Kasumi-1 (cell line): Measurements from ENCODE around the gene PARD3B.

ENCODE experiments used
- DNase-seq, 2 experiments: peaks; one replicate each; lab custom pipeline; 2025; lab: John Stamatoyannopoulos, UW

Gene PARD3B

DNA sequence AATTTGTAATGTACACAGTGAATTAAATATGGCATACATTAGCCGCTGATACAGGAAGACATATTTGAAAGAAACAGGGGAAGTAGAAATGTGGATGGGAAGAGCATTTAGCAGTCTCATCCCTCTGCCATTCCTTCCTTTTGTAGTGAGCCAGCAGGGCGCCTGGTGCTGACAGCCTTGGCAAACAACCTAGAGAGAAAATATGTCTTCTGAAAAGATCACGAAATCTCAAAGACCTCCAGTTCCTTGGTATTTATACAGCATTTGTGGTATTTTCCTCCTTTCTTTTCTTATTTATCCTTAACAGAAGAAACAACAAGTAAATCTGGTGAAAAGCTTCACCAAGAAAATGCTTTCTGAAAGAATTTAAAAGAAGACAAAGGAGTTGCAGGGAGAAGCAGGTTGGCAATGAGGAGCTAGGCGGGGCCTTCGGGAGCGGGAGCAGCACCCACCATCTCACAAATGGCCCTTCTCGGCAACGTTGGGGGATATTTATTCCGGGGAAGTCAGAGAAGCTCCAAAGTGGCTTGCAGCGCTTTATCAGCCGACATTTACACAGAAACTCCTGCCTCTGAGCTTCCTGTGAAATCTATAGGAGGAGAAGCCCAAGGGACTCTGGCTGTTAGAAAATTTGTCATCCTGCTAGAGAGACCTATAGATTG lies 731.0 kb downstream of the PARD3B start:
- no peak for DNase-seq

DNA sequence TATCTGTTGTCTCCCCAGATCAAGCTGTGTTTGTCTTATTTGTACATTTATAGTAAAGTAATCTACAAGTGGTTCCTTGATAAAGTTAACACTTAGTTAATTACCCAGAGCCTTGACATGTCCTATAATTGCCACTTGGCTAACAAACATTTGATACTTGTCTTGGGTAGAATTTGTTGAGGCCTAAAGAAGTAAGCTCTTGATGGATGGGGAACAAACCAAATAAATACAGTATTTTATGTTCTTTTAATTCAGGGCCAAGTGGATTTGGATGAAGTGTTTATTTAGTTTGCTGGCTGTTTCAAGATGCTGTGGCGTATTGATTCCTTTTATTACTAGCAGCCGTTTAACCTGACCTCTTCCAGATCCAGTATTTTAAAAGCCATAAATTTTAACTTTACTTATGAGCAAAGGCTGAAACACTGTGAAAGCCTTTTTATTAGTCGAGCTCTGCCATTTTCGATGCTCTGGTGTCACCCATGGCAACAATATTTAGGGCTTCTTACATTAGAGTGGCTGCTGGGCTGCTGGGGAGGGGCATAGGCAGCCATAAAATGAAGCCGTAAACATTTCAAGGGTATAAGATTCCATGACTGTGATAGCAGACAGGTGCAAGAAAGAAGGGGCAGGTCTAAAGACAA lies 735.4 kb downstream of the PARD3B start:
- no peak for DNase-seq

DNA sequence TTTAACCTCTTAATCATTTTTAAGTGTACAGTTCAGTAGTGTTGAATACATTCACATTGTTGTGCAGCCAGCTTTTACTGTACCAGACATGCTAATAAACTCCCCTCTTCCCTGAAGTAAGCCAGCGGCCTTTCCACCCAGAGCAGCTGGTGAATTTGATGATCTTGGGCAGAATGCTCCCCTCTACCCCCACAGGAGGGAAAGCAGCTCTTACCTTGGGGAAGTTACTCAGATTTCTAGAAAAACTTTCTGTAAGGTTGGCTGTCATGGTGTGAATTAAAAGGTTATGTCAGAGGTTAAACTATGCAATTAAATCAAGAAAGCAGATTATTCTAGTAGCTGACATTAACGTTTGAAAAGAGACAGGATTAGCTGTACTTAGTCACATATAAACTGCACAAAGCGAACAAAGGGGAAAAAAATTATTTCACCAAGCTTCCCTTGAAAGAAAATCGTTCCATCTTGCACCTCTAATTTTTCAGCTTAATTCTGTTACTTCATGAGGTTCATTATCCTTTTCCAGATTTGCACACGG lies 738.5 kb downstream of the PARD3B start:
- DNase-seq: no peak

DNA sequence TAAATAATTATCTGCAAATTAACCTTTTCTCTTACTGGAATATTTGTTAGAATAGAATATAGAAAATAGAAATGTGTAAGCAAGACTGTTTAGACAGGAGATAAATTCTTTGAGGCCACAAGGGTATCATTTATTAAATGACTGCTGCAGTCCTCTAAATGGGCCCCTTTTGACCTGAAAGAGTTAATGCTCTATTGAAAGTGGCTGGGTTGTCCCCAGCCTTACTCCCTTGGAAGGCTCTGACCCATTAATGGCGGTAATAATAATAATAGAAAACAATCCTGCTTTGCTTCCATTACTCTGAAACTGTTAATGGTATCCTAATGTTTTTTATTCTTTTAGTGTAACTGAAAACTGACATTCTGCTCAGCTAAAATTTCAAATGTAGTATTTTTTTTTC lies 739.1 kb downstream of the PARD3B start:
- no peak for DNase-seq

DNA sequence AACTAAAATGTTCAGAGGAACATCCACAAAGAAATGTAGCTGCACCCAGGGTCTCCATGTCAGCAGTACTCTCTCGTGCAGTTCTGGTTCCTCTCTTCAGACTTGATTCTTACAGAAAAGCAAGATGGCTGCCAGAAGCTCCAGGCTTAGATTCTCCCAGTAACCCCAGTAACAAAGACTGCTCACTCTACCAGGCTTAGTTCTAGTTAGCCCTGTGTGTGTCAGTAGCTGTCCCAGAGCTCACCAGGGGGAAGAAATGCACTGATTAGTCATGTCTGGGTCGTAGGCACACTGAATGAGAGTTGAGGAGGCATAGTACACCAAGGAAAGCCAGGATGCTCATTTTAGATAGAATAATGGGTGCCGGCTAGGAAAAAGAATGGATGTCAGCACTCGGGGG lies 742.0 kb downstream of the PARD3B start:
- no peak for DNase-seq

DNA sequence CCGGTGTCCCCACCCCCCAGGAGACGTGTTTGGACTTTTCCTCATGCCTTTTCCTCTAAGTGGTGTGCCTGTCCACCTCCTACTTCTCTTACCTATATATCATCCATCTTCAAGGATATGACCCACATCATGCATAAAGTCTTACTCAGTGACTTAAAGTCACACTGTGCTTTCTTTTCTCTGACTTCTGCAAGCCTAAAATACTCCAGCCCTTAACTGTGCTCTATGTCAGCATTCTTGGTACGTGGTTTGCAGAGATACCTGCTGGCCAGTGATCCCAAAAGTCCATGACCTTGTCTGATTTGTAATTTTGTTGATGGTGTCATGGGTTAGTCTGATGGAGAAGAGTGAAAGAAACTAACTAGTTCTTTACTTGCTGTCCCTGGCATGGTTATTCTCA lies 743.4 kb downstream of the PARD3B start:
- DNase-seq: no peak

DNA sequence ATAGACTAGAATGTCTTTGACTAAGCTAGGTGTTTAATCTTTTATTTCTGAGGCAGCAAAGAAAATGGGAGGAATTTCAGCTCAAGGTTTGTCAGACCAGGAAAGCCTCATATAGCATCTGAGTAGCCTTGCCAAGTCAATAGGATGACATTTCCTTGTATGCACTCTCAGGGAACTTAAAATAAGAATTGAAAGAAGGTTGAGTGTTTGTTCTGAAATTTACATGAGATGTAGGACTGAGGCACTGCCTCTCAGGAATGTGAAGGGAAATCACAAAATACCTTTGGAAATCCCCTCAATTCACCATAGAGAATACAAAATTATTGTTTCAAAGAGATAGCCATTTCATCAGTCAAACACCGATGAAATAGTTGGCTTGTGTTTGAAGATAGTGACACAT lies 745.0 kb downstream of the PARD3B start:
- DNase-seq: no peak

DNA sequence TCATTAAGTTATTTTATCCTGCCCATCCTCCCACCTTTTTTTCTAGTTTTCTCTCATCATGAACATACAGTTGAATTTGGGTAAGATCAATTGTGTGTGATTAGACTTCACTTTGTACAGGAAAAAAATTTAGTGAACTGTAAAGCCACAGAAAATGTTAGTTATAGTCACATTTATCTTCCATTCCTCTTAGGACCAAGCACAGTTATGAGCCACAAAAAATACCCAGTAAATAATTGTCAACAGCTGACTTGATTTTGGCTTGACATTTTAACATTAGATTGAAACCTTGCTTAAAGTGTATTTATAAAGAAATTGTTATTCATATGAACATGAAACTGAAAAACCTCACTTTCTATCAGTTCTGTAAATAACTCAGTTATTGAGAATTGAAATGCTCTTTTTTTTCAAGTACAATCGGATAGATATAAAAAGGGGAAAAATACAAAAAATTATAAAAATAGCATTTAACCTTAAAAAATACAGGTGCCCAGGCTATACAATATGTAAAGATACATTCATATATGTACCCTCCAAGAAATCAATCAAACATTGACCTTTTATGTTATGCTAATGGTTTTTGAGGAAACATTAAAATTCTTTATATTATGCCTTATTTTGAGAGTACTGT lies 747.5 kb downstream of the PARD3B start:
- no peak for DNase-seq

DNA sequence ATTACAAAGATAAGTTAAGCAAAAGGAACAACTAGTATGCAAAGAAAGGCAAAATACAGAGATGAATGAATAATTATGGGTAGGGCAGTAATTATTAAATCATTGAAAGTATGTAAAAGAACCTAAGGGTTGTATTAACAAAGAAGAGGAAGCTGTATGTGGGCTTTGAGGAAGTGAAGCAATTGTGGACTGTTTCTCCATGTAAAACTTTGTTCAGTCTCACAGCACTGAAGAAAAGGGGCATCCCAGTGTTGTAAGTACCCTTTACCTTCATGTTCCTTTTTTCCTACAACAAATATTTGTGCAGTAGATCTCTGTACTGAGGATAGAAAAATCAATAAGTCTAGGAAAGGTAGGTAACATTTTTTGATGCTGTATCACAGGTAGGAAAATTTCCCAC lies 748.3 kb downstream of the PARD3B start:
- DNase-seq: peak in 1 of 2 experiments; percentile 0

DNA sequence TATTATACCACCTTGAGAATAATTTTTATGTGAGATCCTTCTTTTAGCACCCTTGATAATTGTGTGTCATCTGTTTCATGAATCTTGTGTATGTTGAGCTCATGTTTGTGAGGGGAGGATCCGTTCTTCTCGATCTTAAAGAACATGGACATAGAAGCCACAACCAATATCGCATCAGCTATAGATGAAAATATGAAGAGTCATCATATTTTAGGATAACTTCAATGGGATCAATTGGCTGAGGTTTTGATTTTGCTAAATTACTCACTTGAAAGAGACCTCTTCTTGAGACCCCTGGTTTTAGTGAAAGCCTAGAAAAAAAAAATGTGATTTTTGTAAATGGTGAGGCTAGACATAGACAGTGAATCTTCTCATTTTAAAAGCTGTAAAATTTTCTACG lies 751.7 kb downstream of the PARD3B start:
- DNase-seq: no peak

DNA sequence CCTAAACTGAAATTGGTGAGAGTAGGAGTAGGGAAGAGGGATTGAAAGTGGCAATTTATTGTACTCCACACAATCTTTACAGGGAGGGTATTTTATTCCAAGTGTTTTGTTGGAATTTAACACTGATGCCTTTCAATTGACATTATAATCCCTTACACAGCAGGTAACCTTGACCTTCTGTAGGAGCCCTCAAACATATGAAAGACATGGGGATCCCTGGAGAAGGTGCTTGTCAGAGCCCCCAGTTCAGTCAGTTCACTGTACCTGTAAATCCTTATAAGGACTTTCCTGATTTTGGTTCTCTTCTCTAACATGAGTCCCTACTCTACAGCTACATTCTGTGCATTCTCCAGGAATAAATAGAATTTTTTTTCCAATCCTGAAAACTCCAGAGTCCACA lies 752.1 kb downstream of the PARD3B start:
- DNase-seq: no peak

DNA sequence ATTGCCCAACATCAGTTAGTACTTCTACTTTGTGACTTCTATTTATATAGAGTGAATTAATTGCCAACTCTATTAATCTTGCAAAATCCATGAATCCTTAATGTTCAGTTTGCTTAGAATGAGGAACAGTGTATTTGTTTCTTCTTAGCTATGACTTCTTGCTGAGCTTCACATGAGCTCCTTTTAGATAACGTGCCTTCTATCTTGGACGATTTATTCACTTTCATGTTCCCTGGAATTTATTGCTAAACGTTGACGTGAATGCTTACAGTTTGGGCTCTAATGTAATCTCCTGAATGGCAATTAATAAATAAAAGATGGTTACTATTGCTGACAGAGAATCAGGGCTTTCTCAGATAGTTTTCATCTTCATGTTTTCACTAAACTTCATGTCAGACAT lies 752.6 kb downstream of the PARD3B start:
- no peak for DNase-seq

DNA sequence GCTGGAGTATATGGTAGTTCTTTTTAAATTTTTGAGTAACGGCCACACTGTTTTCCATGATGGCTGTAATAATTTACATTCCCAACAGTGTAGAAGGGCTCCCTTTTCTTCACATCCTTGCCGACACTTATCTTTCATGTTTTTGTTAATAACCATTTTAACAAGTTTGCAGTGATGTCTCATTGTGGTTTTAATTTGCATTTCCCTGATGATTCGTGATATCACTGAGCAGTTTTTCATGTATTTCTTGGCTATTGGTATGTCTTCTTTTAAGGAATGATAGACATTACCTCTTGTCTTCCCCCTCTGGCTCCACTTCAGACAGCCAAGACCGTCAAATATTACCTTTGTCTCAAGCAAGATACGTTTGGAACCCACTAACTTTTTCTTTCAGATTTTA lies 765.9 kb downstream of the PARD3B start:
- no peak for DNase-seq

DNA sequence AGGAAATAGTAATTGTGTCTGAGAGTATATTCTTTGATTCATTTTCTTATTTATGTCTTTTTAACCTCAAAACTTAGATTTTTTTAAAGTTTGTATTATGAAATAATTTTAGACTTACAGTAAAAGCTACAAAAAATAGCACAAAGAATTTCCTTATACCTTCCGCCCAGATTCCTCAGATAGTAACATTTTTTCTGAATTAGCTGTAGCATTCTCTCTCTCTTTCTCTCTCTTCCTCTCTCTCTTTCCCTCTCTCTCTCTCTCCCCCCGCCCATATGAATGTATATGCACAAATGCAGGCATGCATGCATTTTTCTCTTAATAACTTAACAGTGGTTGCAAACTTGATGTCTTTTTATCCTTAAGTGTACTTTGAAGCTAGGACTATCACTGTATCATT lies 776.0 kb downstream of the PARD3B start:
- DNase-seq: no peak

DNA sequence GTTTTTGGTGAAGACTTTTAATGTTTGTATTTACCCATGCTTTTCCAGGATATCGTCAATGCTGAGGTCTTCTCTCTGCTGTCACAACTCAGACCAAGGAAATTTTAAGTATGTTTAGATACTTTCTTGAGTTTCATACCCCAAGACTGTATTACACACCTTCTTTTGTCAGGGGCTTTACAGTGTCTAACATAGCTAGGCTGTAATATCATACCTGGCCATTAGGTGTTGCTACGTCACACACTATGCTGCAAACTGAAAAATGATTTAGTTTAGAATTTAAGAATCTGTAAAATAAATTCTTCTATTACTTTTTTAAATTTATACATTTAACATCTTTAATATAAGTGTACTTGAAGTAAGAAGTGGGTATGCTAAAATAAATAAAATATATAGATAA lies 778.7 kb downstream of the PARD3B start:
- DNase-seq: no peak

DNA sequence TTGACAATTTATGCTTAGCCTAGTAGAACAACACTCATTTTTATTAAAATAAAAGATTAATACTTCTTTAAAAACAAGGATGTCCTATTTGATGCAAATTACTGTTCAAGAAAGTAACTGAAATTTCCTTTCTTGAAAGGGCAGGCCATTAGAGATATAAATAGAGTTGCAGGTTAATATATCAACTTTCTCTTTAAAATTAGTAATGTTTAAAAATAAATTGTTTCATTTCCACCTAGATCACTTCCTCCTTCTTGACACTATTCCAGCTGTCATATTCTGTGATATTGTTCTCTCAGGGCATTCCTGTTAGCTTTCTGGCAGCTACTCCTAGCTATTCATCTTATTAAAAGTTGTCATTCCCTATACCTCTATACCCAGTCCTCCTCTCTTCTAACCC lies 779.1 kb downstream of the PARD3B start:
- DNase-seq: no peak

DNA sequence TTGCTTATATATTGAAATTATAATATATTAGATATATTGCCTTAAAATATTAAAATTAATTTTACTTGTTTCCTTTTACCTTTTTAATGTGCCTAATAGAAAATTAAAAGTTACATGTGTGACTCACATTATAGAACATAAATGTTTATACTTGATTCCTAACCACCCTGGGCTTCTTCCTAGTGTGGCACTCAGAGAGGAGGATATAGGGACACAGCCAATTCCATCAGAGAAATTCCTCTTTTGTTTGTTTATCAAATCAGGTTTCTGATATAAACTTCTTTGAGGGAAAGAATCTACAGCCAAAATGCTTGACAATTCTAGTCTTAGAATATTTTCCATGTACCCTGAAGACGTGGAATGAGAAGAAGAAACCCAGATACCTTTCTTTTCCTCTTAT lies 788.1 kb downstream of the PARD3B start:
- DNase-seq: no peak

DNA sequence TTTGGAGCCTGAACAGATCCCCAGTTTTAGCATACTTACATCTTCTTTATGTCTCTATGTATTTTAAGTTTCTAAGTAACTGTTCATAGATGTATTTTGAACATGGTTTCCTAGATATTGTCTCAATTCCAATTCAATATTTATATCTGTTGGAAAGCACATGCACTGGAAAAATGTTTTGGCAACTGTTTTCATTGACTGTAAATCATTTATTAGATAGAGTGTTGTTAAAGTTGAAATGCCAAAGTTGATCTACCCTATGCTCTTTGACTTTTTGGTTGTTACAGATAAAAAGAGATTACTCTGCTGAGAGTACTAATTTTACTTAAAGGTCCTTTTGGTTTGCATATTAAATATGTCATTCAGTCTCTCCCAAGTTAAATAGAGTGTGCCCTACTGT lies 792.0 kb downstream of the PARD3B start:
- DNase-seq: no peak

DNA sequence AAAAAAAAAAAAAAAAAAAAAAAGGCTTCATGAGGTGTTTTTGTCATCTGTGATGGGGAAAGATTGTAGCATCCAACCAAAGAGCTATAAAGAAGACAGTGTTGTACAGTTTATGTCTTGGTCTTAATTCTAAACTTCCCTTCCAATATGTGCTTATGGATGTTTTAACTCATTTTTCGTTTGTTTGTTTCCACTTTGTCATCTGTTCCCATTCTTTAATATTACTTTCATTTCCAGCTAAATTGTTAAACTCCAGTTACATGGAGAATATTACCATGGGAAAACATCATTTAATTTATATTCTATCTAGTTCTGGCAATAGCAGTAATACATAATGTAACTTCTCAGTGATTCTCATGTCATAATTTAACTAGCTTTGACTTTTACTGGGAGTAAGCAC lies 792.9 kb downstream of the PARD3B start:
- DNase-seq: no peak

DNA sequence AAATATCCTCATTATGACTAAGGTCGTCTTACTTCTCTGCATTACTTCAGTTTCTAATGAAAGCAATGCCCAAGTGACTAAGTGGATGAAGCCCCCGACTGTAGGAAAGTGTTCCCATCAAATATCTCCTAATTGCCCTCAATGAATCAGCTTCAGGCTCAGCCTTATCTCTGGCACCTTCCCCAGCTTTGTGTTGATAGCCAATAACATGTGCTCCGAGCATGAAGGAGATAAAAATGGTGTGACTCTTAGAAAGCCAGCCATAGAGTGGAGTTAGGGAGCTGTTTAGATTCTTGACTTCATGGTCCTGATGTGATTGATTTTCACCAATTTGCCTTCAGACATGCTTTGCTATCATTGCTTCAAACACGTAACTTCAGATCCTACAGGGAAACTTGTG lies 797.8 kb downstream of the PARD3B start:
- no peak for DNase-seq

DNA sequence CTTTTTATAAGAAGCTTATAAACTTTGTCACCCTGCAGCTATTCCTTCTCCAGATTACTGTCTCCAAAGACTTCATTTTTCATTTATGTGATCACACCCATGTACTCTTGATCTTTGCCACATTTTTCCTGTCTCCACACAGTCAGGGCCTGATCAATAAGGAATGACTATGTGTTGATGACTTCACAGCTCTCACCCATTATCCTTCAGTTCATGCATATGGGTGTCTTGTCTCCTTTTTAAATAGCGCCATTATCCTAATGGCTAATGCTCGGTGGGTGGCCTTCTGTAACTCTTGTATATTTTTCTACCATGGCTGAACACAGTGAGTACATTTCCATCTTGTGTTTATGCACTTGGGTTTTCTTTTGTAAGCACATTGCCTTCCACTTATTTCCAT lies 801.4 kb downstream of the PARD3B start:
- DNase-seq: no peak

DNA sequence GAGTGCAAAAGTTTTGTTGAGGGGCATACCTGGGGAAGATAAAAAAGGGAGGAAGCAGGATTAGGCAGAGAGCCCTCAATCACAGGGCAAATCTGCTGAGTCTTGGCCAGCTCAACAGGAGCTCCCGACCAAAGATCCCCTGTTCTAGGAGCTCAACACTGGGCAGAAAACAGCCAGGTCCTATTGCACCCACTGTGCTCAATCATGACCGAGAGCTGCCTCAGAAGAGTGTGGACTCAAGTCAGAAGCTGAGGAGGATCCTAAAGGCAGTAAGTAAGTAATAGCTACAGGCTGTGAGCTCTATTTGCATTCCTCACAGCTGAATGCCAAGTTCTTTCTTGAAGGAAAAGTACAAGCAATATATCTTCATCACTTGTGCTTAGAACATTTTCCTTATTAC lies 802.6 kb downstream of the PARD3B start:
- DNase-seq: no peak

DNA sequence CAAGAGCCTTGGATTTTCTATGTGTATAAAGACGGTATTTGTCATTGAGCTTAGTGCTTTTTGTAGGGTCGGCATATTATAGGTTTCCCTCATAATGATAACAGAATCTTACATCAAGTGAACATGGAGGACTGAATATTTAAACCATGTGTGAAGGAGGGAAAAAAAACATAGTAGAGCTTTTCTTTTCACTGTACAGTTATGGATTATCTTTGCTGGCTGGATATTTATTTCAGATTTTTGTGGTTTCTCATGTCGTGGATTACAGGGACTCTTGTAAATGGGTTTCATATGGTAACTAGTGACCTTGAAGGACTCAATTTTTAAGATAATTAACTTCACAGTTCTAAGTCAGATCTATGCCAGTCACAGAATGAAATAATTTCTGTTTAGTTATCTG lies 806.8 kb downstream of the PARD3B start:
- no peak for DNase-seq

DNA sequence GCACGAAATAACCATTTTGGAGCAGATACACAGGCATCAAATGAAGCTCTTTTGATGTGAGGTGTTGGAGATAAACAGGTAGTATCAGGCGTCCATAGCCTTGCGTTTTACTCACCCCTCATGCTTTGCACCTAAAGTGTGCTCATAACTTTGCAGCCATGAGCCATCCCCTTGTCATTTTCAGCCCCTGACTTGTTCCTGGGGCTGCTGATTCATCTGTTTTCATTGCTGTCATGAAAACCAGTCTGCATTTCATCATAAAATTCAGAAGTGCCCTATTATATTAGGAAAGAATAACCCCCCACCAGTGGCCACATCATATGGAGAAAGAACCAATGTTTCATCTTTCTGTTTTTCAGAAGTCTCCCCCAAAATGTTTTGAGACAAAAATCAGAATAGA lies 807.3 kb downstream of the PARD3B start:
- no peak for DNase-seq
